ENCODE results near the gene CARD14.

The CARD14 gene

GRCh38 chr17:80212962-80213642 is 43.3 kb downstream of the CARD14 start:
- TF ChIP-seq, protein P1, sequence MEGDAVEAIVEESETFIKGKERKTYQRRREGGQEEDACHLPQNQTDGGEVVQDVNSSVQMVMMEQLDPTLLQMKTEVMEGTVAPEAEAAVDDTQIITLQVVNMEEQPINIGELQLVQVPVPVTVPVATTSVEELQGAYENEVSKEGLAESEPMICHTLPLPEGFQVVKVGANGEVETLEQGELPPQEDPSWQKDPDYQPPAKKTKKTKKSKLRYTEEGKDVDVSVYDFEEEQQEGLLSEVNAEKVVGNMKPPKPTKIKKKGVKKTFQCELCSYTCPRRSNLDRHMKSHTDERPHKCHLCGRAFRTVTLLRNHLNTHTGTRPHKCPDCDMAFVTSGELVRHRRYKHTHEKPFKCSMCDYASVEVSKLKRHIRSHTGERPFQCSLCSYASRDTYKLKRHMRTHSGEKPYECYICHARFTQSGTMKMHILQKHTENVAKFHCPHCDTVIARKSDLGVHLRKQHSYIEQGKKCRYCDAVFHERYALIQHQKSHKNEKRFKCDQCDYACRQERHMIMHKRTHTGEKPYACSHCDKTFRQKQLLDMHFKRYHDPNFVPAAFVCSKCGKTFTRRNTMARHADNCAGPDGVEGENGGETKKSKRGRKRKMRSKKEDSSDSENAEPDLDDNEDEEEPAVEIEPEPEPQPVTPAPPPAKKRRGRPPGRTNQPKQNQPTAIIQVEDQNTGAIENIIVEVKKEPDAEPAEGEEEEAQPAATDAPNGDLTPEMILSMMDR (IDR thresholded peaks at IDR 0.05) = no peak
- Histone ChIP-seq H3K9me3 (no peaks in the 10 kb centered on the region), H3K4me1 (ENCODE audit: control insufficient read depth in 1 of 2, insufficient read depth in 1 of 2, low read depth in 1 of 2, low read length in 1 of 2) (peaks cover 0 to 11% of the 10 kb centered on the region in 2 experiments), H3K27ac (peak overlapping the region; percentile 47), H3K36me3 (no peaks in the 10 kb centered on the region), H3K27me3 (peaks cover 21% of the 10 kb centered on the region), H3K4me3 (ENCODE audit: low read depth in 1 of 2, low read length in 1 of 2) (no peak overlapping the region)

GRCh38 chr17:80213643-80213975 is 43.8 kb downstream of the CARD14 start:
- no peak overlapping the region for H3K4me3 ChIP-seq (ENCODE audit: low read depth in 1 of 2, low read length in 1 of 2)
- peak overlapping the region; percentile 47 for H3K27ac ChIP-seq
- H3K4me1 ChIP-seq (ENCODE audit: control insufficient read depth in 1 of 2, insufficient read depth in 1 of 2, low read depth in 1 of 2, low read length in 1 of 2) = peaks cover 0 to 11% of the 10 kb centered on the region in 2 experiments
- peaks cover 26% of the 10 kb centered on the region for H3K27me3 ChIP-seq
- H3K36me3 ChIP-seq = no peaks in the 10 kb centered on the region
- no peaks in the 10 kb centered on the region for H3K9me3 ChIP-seq
- TF ChIP-seq, protein P1 (IDR thresholded peaks at IDR 0.05) = no peak

DNA sequence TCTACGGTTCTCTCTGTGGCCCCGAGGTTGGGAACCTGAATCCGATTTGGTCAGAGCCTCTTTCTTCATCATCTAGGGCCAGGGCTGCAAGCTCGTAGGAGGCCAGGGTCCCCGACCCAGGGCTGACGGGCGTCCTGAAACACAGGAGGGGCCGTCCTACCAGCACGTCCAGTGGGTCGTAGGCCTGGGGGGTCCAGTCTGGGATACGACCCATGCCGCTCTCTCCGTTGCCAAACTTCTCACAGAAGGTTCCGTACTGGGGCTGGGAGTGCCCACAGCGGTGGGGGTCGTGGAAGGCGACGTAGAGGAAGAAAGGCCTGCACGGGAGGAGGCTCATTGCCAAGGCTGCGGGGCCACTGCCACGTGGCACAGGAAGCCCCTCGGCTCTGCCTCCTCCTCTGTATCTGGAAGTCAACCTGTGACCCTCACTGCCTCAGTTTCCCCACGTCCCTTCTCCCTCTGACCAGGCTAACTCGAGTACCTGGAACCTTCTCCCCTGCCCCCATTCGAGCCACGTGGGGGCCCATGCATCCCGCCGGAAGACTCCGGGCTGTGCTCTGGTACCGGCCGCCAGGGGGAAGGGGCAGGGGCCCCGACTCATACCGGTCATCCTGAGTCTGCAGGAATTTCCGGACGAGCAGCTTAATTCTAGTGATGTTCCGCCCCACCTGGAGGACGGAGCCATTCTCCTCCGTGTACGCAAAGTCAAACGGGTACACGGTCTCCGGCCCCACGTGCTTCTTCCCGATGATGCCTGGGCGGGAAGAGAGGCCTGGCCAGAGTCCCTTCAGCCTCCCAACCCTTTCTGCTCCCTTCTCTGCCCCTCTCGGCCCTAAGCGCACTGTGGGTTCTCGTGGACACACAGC is 44.4 kb downstream of the CARD14 start:
- Histone ChIP-seq H3K4me1 (ENCODE audit: control insufficient read depth in 1 of 2, insufficient read depth in 1 of 2, low read depth in 1 of 2, low read length in 1 of 2) (peaks cover 2 to 16% of the 10 kb centered on the region in 2 experiments), H3K4me3 (ENCODE audit: low read depth in 1 of 2, low read length in 1 of 2) (no peak overlapping the region), H3K9me3 (no peaks in the 10 kb centered on the region), H3K27ac (no peak overlapping the region), H3K36me3 (no peaks in the 10 kb centered on the region), H3K27me3 (peaks cover 33% of the 10 kb centered on the region)
- TF ChIP-seq, protein P1 (IDR thresholded peaks at IDR 0.05) = no peak

- no peaks in the 10 kb centered on the region for H3K36me3 ChIP-seq
Observed at GRCh38 chr17:80214878-80215210, 45.0 kb downstream of the CARD14 start.

DNA sequence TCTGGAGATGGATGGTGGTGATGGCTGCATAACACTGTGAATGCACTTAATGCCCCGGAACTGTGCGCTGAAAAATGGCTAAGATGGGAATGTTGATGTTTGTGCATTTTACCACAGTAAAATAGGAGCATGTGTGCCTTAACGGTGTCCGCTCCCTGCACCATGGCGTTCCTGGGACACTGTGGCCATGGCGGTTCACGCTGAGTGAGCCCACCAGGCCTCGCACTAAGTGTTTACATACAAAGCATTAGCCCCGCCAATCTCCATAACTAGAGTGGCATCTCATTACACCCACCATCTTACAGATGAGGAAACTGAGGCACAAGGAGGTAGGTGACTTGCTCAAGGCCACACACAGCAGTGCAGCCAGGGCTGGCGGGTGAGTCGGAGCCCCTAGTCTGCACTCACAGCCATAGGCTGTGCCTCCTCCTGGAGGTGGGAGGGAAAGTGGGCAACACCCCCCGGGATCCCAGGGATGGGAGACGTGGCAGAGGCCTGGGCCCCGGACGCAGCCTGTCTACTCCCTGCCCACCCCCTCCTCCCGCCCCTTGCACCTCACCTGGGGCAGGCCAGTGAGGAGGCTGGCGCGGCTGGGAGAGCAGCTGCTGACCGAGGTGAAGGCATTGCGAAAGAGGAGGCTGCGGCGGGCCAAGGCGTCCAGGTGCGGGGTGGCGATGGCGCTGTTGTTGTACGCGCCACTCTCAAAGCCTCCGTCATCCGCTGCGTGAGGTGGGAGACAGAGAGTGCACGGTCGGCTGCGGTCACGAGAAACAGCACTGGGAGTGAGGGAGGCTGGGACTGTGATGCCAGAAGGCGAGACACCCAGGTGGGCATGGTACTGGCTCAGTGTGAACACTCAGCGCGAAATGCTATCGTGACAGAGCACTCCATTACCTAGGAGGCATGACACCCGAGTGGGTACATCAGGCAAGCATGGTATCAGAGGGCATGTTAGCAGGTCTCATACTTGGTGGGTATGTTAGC is 46.9 kb downstream of the CARD14 start:
- TF ChIP-seq, protein P1 (IDR thresholded peaks at IDR 0.05) = no peak
- Histone ChIP-seq H3K27ac (no peak overlapping the region), H3K4me3 (ENCODE audit: low read depth in 1 of 2, low read length in 1 of 2) (no peak overlapping the region), H3K27me3 (peaks cover 58% of the 10 kb centered on the region), H3K4me1 (ENCODE audit: control insufficient read depth in 1 of 2, insufficient read depth in 1 of 2, low read depth in 1 of 2, low read length in 1 of 2) (peaks cover 15 to 26% of the 10 kb centered on the region in 2 experiments), H3K9me3 (no peaks in the 10 kb centered on the region), H3K36me3 (no peaks in the 10 kb centered on the region)

More at GRCh38 chr17:80214878-80215210, 45.0 kb downstream of the CARD14 start:
- H3K27ac ChIP-seq = no peak overlapping the region
- peaks cover 8 to 22% of the 10 kb centered on the region in 2 experiments for H3K4me1 ChIP-seq (ENCODE audit: control insufficient read depth in 1 of 2, insufficient read depth in 1 of 2, low read depth in 1 of 2, low read length in 1 of 2)
- H3K4me3 ChIP-seq (ENCODE audit: low read depth in 1 of 2, low read length in 1 of 2) = no peak overlapping the region
- H3K9me3 ChIP-seq = no peaks in the 10 kb centered on the region
- TF ChIP-seq, protein P1 (IDR thresholded peaks at IDR 0.05) = no peak
- H3K27me3 ChIP-seq = peaks cover 39% of the 10 kb centered on the region
